Common myeloid progenitor, CD34-positive (primary cell): ENCODE results near the gene NPY5R.

Source experiments
- CTCF ChIA-PET: fragments of 350-600 bp; sonication (Branson Sonifier 250); formaldehyde crosslinking; loops from one replicate; lab custom pipeline; 2021; ENCODE audit warnings: antibody characterized with exemption; lab: Charles Lee
- POLR2A ChIA-PET: fragments of 350-600 bp; sonication (Branson Sonifier 250); formaldehyde crosslinking; loops from one replicate; lab custom pipeline; 2021; ENCODE audit warnings: antibody characterized with exemption; lab: Charles Lee
- DNase-seq, 3 donors: peaks; one replicate each; pipeline versions ENCODE4 v3.0.0 to v3.0.0-alpha.2; 2013
- H3K27ac ChIP-seq, 2 experiments: 1 replicate in 1 of 2; 2 replicates in 1 of 2; pipeline ENCODE4 v1.7.0; 2013; ENCODE audit warnings: inconsistent platforms in 2 of 2, low read length in 2 of 2, mild to moderate bottlenecking in 2 of 2, low read depth in 1 of 2, moderate library complexity in 1 of 2; ENCODE audit not compliant: severe bottlenecking in 2 of 2, insufficient read depth in 1 of 2, poor library complexity in 1 of 2
- H3K27me3 ChIP-seq, 5 experiments: replicated peaks in 2 of 5; 1 replicate in 3 of 5; 2 replicates in 2 of 5; pipeline versions ENCODE4 v1.6.1 to v1.7.0; 2013; ENCODE audit warnings: low read length in 4 of 5, mild to moderate bottlenecking in 2 of 5, moderate library complexity in 2 of 5, inconsistent platforms in 1 of 5; ENCODE audit not compliant: insufficient read depth in 5 of 5, control insufficient read depth in 4 of 5
- H3K36me3 ChIP-seq, 4 experiments: 1 replicate in 2 of 4; 2 replicates in 2 of 4; pipeline versions ENCODE4 v1.6.1 to v1.7.0; 2013; ENCODE audit warnings: low read length in 3 of 4, control low read depth in 1 of 4, mild to moderate bottlenecking in 1 of 4; ENCODE audit not compliant: control insufficient read depth in 4 of 4, insufficient read depth in 4 of 4
- H3K4me1 ChIP-seq, 4 experiments: 1 replicate in 3 of 4; 2 replicates in 1 of 4; pipeline versions ENCODE4 v1.6.1 to v1.7.1; 2013; ENCODE audit warnings: low read length in 3 of 4, mild to moderate bottlenecking in 3 of 4, control low read depth in 1 of 4, inconsistent platforms in 1 of 4, moderate library complexity in 1 of 4; ENCODE audit not compliant: control insufficient read depth in 4 of 4, insufficient read depth in 4 of 4; ENCODE audit errors: control extremely low read depth in 1 of 4
- H3K4me3 ChIP-seq, 7 experiments: 1 replicate in 4 of 7; 2 replicates in 3 of 7; pipeline versions ENCODE4 v1.5.1 to v1.7.0; 2013; ENCODE audit warnings: mild to moderate bottlenecking in 7 of 7, low read length in 6 of 7, moderate library complexity in 6 of 7, inconsistent platforms in 2 of 7, low read depth in 2 of 7, control low read depth in 1 of 7; ENCODE audit not compliant: insufficient read depth in 4 of 7, control insufficient read depth in 1 of 7; ENCODE audit errors: extremely low read depth in 1 of 7
- H3K9me3 ChIP-seq, 5 experiments: 1 replicate in 4 of 5; 2 replicates in 1 of 5; pipeline versions ENCODE4 v1.6.1 to v1.7.1; 2013; ENCODE audit warnings: low read length in 4 of 5, mild to moderate bottlenecking in 2 of 5, inconsistent platforms in 1 of 5, low read depth in 1 of 5, moderate library complexity in 1 of 5; ENCODE audit not compliant: control insufficient read depth in 4 of 5, insufficient read depth in 2 of 5; ENCODE audit errors: control extremely low read depth in 1 of 5
- WGBS: methylation state at CpG from one replicate; pipeline ENCODE4 v1.1.5; 2013; ENCODE audit not compliant: insufficient coverage; 5-methylcytosine and 5-hydroxymethylcytosine counted together

NPY5R gene

GRCh38 chr4:163331629-163332376 lies 11.9 kb upstream of the NPY5R start:
- peak in 2 of 3 donors; percentile 48 to 57 for DNase-seq
- Histone ChIP-seq H3K27me3 (peaks cover 13 to 64% (median 23%) of the 10 kb centered on the region in 5 experiments), H3K4me3 (peak overlapping the region; percentile 31 to 77 (median 62)), H3K4me1 (peaks cover 0 to 16% (median 14%) of the 10 kb centered on the region in 4 experiments), H3K36me3 (no peaks in the 10 kb centered on the region), H3K9me3 (no peaks in the 10 kb centered on the region), H3K27ac (no peak overlapping the region)
- under 1% methylated on average over 47 of the region's 58 CpGs for WGBS
- ChIA-PET CTCF (interaction anchor here (0.7 to 2.6 kb wide), 9 partner anchors 9 to 834 kb away, joined by 3 to 15 read pairs (median 7); partner anchors contain the start of gene NPY5R), POLR2A (no interaction called here)

GRCh38 chr4:163332526-163333406 lies 10.9 kb upstream of the NPY5R start, which contains the start of gene NPY1R:
Gene NPY1R (minus strand): TSS chr4:163332596. CDS start chr4:163326554, 6,042 bp downstream.
- ChIA-PET CTCF (interaction anchor here (0.7 to 2.6 kb wide), 10 partner anchors 10 to 835 kb away, joined by 3 to 15 read pairs (median 3); partner anchors contain the start of gene NPY5R), POLR2A (no interaction called here)
- peaks cover 16 to 67% (median 25%) of the 10 kb centered on the region in 5 experiments for H3K27me3 ChIP-seq
- no peaks in the 10 kb centered on the region for H3K36me3 ChIP-seq
- H3K9me3 ChIP-seq: no peaks in the 10 kb centered on the region
- H3K27ac ChIP-seq: no peak within 1 kb of the TSS
- H3K4me1 ChIP-seq: peaks cover 0 to 16% (median 14%) of the 10 kb centered on the region in 4 experiments
- peak within 1 kb of the TSS; percentile 31 to 77 (median 62) for H3K4me3 ChIP-seq
- DNase-seq: peak; percentile 69 to 78 (median 77)
- 14% methylated on average over 22 of the region's 36 CpGs for WGBS

GRCh38 chr4:163335384-163335783 lies 8.3 kb upstream of the NPY5R start:
- no peak for DNase-seq
- ChIA-PET POLR2A (no interaction called here), CTCF (no interaction called here)
- peaks cover 13 to 66% (median 27%) of the 10 kb centered on the region in 5 experiments for H3K27me3 ChIP-seq
- H3K9me3 ChIP-seq: no peaks in the 10 kb centered on the region
- 90% methylated on average over 2 of the region's 3 CpGs for WGBS
- H3K4me1 ChIP-seq: peaks cover 0 to 16% (median 14%) of the 10 kb centered on the region in 4 experiments
- H3K27ac ChIP-seq: no peak overlapping the region
- H3K4me3 ChIP-seq: no peak overlapping the region
- no peaks in the 10 kb centered on the region for H3K36me3 ChIP-seq

GRCh38 chr4:163344147-163345125 lies 744 bp downstream of the NPY5R start:
- ChIA-PET CTCF (no interaction called here), POLR2A (no interaction called here)
- DNase-seq: peak in 1 of 3 donors; percentile 2
- peak overlapping the region in 3 of 7 experiments; percentile 26 to 46 (median 36) for H3K4me3 ChIP-seq
- peaks cover 0 to 2% (median 0%) of the 10 kb centered on the region in 5 experiments for H3K9me3 ChIP-seq
- H3K36me3 ChIP-seq: no peaks in the 10 kb centered on the region
- no peak overlapping the region for H3K27ac ChIP-seq
- H3K27me3 ChIP-seq: peaks cover 19 to 69% (median 26%) of the 10 kb centered on the region in 5 experiments
- 2% methylated on average over 49 of the region's 50 CpGs for WGBS
- H3K4me1 ChIP-seq: peaks cover 0 to 11% (median 5%) of the 10 kb centered on the region in 4 experiments

- Histone ChIP-seq H3K27me3 (peaks cover 3 to 19% (median 11%) of the 10 kb centered on the region in 5 experiments), H3K9me3 (peaks cover 0 to 2% (median 0%) of the 10 kb centered on the region in 5 experiments), H3K4me3 (no peak overlapping the region), H3K27ac (no peak overlapping the region), H3K36me3 (no peaks in the 10 kb centered on the region), H3K4me1 (no peaks in the 10 kb centered on the region)
- ChIA-PET POLR2A (no interaction called here), CTCF (interaction anchor here (0.8 kb wide), 1 partner anchor 18 kb away, joined by 3 read pairs; no protein-coding TSS in a partner anchor)
- DNase-seq: no peak
Observed at GRCh38 chr4:163350672-163351071, 7.0 kb downstream of the NPY5R start.

- ChIA-PET CTCF (no interaction called here), POLR2A (no interaction called here)
- 100% methylated on average over 1 of the region's 3 CpGs for WGBS
- no peak overlapping the region for H3K4me3 ChIP-seq
- no peaks in the 10 kb centered on the region for H3K4me1 ChIP-seq
- H3K36me3 ChIP-seq: no peaks in the 10 kb centered on the region
- no peak for DNase-seq
- no peaks in the 10 kb centered on the region for H3K9me3 ChIP-seq
- H3K27ac ChIP-seq: no peak overlapping the region
- peaks cover 0 to 3% (median 2%) of the 10 kb centered on the region in 5 experiments for H3K27me3 ChIP-seq
Observed at GRCh38 chr4:163353054-163353453, 9.4 kb downstream of the NPY5R start.
